Measurements from ENCODE around the gene CFAP20DC.

DNA sequence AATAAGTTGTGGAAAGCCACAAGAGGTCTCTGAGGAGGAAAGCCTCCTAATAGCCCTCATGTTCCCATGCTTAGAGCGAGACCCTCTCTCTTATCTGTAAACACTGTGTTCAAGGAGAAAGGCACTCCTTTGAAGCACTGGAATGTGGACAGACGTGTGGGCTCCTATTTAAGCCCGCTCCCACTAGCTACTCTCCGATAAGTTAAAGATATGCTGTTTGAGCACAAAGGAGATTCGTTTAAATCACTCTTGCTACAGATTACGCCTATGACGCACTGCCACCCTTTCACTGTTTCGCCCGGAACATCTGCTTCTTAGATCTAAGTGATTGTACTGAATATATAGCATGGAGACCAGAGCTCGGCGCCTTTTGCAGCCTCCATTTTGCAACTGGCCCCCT lies 325.5 kb downstream of the CFAP20DC start:
- TF ChIP-seq, protein P1, sequence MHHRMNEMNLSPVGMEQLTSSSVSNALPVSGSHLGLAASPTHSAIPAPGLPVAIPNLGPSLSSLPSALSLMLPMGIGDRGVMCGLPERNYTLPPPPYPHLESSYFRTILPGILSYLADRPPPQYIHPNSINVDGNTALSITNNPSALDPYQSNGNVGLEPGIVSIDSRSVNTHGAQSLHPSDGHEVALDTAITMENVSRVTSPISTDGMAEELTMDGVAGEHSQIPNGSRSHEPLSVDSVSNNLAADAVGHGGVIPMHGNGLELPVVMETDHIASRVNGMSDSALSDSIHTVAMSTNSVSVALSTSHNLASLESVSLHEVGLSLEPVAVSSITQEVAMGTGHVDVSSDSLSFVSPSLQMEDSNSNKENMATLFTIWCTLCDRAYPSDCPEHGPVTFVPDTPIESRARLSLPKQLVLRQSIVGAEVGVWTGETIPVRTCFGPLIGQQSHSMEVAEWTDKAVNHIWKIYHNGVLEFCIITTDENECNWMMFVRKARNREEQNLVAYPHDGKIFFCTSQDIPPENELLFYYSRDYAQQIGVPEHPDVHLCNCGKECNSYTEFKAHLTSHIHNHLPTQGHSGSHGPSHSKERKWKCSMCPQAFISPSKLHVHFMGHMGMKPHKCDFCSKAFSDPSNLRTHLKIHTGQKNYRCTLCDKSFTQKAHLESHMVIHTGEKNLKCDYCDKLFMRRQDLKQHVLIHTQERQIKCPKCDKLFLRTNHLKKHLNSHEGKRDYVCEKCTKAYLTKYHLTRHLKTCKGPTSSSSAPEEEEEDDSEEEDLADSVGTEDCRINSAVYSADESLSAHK (tag by site-specific recombination; IDR thresholded peaks at IDR 0.05), result no peak
- TF ChIP-seq ZNF10 (tag by site-specific recombination; IDR thresholded peaks at IDR 0.05), result no peak
- TF ChIP-seq, protein P2, sequence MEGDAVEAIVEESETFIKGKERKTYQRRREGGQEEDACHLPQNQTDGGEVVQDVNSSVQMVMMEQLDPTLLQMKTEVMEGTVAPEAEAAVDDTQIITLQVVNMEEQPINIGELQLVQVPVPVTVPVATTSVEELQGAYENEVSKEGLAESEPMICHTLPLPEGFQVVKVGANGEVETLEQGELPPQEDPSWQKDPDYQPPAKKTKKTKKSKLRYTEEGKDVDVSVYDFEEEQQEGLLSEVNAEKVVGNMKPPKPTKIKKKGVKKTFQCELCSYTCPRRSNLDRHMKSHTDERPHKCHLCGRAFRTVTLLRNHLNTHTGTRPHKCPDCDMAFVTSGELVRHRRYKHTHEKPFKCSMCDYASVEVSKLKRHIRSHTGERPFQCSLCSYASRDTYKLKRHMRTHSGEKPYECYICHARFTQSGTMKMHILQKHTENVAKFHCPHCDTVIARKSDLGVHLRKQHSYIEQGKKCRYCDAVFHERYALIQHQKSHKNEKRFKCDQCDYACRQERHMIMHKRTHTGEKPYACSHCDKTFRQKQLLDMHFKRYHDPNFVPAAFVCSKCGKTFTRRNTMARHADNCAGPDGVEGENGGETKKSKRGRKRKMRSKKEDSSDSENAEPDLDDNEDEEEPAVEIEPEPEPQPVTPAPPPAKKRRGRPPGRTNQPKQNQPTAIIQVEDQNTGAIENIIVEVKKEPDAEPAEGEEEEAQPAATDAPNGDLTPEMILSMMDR (tag by site-specific recombination; IDR thresholded peaks at IDR 0.05), result no peak
- no peak for TF ChIP-seq ZNF138 (tag by site-specific recombination; IDR thresholded peaks at IDR 0.05; ENCODE audit: borderline replicate concordance)
- no peak for TF ChIP-seq ZNF747 (tag by site-specific recombination; IDR thresholded peaks at IDR 0.05)
- TF ChIP-seq ZNF670 (tag by site-specific recombination; IDR thresholded peaks at IDR 0.05; ENCODE audit: low read depth), result no peak
- no peak for TF ChIP-seq GLI2 (tag by site-specific recombination; IDR thresholded peaks at IDR 0.05; ENCODE audit: borderline replicate concordance, low read depth)
- no peak for TF ChIP-seq ZNF530 (tag by site-specific recombination; IDR thresholded peaks at IDR 0.05; ENCODE audit: low read depth)
- no peak for TF ChIP-seq ZEB2 (tag by site-specific recombination; IDR thresholded peaks at IDR 0.05)
- TF ChIP-seq, protein P3, sequence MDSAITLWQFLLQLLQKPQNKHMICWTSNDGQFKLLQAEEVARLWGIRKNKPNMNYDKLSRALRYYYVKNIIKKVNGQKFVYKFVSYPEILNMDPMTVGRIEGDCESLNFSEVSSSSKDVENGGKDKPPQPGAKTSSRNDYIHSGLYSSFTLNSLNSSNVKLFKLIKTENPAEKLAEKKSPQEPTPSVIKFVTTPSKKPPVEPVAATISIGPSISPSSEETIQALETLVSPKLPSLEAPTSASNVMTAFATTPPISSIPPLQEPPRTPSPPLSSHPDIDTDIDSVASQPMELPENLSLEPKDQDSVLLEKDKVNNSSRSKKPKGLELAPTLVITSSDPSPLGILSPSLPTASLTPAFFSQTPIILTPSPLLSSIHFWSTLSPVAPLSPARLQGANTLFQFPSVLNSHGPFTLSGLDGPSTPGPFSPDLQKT (IDR thresholded peaks at IDR 0.05; ENCODE audit: borderline replicate concordance, low read depth, low read length), result no peak
- no peak for TF ChIP-seq ZXDB (tag by site-specific recombination; IDR thresholded peaks at IDR 0.05)
- no peak for TF ChIP-seq ZNF169 (tag by site-specific recombination; IDR thresholded peaks at IDR 0.05)
- no peak for TF ChIP-seq ZNF501 (tag by site-specific recombination; IDR thresholded peaks at IDR 0.05)

All from HEK293 (cell line).